ENCODE results near the gene NYAP2.

Gene NYAP2

DNA sequence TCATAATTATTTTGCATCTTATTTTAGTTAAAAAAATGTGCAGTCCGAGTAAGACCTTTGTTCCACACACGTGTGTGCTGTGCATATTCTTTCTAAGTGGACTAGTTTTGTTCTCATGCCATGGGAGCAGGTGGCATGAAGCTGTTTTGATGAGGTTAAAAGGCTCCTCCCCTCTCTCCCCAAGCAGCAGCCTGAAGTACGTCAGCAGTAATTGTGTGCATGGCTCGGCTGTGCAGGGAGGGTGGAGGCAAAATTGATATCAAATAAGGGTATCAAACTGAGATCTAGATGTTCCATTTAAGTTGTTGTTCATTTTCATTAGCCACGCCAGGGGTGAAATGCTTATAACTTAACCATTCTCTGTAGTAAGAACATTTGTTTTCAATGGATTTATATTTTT, at the start of gene NYAP2:
TSS of gene NYAP2 (plus strand) at position 207 of the 400 bp plus-strand sequence. CDS start 9,171 bp downstream, outside the sequence.
- no peak for DNase-seq (ENCODE audit: low spot score)

DNA sequence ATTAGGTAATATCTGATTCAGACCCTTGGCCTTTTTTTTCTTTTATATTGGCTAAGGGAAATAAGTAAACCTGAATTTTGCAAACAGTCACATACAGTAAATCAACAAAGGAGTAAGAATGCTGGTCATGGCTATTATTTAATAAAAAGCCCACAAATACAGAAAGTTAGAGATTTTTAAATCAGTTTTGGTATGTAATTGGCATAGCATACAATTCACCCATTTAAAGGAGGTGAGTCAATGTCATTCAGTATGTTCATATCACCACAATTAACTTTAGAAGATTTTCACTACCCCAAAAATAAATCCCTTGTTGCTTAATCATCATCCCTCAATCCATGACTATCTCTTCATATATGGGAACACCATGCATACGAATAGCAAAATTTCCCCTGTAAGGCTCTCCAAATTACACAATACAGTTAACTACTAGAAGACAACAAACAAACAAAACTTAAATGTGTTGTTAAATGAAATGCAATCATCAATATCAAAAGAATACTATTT, 45.9 kb upstream of the NYAP2 start:
- no peak for DNase-seq (ENCODE audit: low spot score)

DNA sequence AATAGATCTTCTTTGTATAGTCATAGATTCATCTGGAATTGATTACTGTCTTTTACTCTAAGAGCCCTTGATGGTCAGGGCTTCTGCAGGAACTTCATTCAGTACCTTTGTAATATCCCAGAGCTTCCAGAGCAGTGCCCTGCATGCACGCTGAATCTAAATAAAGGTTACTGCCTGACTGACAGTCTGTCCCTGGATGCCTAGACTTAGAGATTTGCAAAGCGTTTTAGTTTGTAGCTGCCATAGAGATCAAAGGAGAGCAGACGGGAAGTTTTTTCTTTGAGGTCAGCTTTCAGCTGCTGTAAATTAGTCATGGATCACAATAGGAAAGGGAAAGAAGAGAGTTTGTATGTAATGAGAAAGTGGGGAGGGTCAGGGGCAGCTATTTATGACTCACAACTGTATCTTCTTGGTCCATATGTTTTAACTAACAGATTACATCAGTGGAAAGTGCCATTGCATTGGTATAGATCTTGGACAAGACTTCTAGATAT, 45.2 kb upstream of the NYAP2 start:
- DNase-seq (ENCODE audit: low spot score), result no peak

GRCh38 chr2:225355788-225356187, 43.7 kb upstream of the NYAP2 start:
- DNase-seq (ENCODE audit: low spot score), result no peak

DNA sequence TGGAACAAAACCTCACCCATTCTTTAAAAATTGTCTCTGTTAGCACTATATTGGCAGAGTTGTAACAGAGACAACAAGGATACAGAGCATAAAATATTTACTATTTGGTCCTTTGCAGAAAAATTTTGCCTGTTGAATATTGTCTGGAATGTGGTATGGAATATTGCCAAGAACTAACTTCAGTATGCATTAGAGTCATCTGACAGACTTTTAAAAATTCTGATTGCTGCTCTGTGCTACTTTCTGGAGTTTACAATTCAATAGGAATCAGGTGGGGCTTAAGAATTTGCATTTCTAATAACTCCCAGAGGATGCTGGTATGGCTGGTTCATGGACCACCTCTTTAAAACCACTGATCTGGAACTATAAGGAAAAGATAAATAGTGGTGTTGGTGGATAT, 32.8 kb upstream of the NYAP2 start:
- DNase-seq (ENCODE audit: low spot score), result no peak

DNA sequence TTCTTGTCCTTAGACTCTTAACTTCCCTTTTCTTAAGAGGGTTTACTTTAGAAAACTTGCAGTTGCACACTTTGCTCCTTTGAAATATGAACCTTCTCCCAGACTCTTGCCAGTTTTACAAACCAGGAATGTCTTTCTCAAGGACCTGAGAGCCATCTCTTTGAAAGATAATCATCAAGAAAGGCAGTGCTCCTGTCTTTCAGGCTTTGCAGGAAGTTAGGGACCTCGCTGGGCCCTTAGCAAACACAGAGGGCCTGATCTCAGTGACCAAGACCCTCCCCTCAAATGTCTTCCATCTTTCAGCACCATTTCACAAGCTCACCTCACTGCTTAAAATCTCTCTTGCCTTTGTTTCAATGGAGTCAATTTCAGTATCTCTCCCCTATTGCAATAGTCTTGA, 32.0 kb upstream of the NYAP2 start:
- DNase-seq (ENCODE audit: low spot score), result no peak

DNA sequence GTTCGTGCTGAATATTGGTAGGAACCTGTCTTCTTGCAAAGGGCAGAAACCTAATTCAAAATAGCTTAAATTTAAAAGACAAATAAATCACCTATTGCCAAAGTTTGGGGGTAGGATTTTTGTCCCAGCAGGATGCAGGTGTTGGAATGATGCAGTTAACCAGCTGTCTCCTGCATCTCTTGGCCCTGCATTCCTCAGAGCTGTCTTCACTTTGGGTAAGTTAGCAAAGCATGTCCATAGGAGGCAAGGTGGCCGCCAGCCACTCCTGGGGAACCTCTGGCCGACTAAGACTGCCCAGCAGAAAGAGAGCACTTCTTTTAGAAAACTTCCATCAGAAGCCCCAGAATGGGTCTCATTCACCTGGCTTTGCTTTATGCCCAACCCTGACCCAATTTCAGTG, 20.5 kb upstream of the NYAP2 start:
- DNase-seq (ENCODE audit: low spot score), result no peak

DNA sequence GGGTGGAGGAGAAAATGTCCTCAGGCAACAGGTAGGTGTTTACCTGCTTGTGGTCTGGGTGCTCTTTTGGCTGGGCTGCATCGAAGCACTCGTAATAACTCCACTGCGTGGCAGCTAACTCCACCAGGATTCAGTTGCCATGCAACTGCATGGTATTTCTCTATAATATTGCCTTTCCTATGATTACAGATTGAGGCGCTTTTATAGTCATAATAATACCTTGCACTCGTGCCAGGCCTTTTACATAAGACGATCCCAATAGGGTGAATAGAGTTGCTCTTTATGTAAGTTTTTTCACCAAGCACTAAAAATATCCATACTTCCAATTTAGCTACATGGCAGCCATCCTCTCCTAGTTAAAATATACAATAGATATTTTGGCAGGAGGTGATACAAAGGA, 19.7 kb upstream of the NYAP2 start:
- DNase-seq (ENCODE audit: low spot score), result no peak

DNA sequence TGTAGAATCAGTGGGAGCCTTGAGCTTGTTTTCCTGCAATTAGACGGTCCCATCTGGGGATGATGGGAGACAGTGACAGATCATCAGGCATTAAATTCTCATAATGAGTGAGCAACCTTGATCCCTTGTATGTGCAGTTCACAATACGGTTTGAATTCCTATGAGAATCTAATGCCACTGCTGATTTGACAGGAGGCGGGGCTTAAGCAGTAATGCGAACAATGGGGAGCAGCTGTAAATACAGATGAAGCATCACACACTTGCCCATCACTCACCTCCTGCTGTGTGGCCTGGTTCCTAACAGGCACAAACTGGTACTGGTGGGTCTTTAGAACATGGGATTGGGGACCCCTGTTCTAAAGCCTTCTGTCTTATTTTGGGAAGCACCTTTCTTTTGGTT, 17.9 kb upstream of the NYAP2 start:
- DNase-seq (ENCODE audit: low spot score), result no peak

DNA sequence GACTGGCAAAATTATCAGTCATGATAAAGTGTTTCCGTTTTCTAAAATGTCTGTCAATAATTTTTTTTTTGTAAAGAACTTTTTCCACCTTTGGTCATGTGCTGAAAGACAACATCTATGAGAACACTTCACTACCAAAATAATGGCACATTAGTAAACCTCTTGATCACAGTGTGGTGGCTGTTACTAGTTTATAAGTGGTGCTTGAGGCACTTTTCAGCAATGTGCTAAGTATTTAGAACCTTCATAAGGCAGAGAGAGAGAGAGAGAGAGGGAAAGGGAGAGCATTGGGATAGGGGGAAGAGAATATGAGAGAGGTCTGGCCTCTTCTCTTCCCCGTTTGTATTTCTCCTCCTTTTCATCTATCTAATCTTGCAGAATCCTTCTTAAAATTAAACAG, 1.1 kb upstream of the NYAP2 start:
- no peak for DNase-seq (ENCODE audit: low spot score)

GRCh38 chr2:225400060-225400511, 576 bp downstream of the NYAP2 start:
- DNase-seq (ENCODE audit: low spot score), result no peak

DNA sequence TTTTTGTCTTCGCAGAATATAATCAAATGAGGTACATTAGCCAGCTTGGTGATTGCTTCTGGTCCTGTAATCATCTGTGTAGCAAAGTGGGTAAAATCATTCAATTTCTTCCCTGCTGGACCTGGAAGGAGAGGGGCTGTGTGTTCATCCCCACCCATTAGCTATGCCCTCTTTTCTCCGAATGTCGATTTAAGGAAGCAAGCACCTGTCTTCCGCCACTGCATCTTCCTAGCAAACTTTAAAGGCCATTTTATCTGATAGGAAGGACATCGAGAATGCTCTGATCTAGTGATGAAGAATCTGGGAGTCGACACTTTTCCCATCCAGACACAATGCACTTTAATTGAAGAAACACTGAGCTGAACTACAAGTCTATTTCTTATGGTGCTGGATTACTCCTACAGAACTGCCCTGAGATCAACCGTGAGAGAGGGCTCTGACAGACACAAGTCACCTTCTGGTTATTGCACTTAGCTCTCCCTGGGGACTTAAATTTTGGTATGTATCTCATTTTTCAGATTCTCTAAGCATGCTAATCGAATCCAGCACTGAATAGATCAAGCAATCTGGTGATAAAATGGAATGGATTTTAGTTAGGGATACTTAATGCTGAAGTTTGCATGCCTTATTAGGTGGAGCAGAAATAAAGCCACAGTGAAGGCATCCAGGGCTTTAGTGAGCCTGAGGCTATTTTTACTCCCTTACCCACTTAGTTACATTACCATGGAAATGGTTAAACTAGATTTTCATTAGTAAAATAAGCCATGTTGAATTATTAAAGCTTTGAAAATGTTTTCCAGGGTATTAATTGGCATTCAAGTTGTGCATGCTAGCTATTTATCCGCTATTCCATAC, 1.3 kb downstream of the NYAP2 start:
- no peak for DNase-seq (ENCODE audit: low spot score)

DNA sequence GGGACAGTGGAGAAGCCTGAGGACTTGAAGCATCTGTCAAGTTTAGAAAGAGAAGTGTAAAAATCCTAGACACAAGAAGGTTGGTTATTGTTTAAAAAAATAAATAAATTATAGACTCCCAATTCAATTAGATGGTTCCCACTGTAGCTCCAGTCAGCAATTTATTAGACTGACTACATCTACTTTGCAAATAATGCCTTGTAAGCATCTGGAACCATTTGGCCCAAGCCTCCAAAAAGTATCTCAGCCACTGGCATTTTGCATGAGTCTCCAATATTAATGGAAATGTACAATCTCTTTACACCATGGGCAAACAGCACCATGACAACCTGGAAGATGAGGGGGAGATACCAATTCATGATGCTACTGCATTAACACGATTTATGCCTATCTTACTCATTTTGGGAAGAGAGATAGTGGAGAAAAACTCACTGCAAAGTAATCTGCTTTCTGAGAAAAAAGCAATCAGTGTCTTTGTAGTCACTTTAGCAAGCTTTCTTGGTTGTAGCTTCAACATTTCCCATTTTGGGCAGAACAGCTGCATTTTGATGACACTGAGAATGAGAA, 2.8 kb downstream of the NYAP2 start:
- DNase-seq (ENCODE audit: low spot score), result no peak

DNA sequence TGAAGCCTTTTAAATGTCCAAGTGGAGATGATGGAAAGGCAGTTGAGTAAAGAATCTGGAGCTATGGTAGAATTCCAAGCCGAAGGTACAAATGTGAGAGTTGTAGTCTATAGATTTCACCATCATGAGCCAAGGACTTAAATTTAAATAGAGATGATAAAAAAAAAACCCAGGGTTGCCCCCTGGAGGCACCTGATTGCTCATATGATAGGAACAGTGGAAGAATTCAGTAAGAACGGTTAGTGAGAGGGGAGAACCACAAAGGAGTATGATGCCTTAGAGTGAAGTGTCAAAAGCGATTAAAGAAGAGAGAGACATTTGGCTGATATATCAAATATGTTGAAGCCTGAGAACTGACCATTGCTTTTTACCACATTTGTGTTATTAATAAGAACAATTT, 11.9 kb downstream of the NYAP2 start:
- no peak for DNase-seq (ENCODE audit: low spot score)

DNA sequence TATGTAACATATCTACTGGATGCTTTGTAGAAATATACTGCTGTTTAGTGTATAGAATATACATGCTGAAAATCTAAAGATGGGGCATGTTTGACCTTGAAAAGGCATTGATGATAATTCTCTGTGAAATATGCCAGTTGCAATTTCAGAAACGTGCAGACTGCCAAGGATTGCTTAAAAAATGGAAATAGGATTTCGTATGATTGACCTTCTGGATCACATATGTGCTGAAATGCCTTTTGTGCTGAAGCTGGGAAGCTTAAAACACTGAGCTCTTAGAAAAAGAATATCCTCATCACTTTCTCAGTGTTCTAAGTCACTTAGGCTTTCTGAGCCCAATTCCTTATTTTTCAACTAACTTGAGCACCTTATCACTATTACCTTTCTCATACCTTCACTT, 14.3 kb downstream of the NYAP2 start:
- DNase-seq (ENCODE audit: low spot score), result no peak

GRCh38 chr2:225414902-225415301, 15.4 kb downstream of the NYAP2 start:
- no peak for DNase-seq (ENCODE audit: low spot score)

DNA sequence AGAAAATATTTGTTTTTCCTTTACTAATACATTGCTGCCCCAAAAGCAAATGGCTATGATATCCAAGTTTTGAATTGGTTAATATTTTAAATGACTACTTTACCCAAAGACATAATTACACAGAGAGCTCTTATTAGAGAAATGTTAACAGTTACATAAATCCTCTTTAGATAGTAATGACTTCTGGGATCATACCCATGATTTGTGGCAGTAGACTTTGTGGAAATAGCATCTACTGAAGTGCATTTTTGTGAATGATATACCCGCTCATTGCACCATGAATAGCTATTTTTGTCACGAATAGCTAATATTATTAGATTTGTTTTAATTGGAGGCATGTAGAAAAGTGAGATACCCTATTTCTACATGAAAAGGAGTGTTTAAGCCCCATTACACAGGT, 15.8 kb downstream of the NYAP2 start:
- DNase-seq (ENCODE audit: low spot score), result no peak

DNA sequence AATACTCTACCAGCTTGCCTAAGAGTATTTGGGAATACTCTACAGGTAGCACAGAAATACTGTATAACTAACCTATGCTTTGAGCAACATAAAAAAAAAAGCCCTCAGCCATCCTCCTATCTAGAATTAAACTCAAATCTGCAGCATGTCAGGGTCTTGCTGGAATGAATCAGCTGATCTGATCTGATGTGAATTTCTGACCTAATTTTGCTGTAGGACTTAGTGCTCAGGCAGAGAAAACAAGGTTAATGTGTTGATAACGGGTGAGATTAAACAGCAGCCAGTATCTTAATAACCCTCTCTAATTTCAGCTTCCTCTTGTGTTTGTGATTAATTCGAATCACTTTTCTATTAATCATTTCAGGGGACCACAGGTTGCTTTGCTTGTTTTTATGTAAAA, 16.3 kb downstream of the NYAP2 start:
- no peak for DNase-seq (ENCODE audit: low spot score)

DNA sequence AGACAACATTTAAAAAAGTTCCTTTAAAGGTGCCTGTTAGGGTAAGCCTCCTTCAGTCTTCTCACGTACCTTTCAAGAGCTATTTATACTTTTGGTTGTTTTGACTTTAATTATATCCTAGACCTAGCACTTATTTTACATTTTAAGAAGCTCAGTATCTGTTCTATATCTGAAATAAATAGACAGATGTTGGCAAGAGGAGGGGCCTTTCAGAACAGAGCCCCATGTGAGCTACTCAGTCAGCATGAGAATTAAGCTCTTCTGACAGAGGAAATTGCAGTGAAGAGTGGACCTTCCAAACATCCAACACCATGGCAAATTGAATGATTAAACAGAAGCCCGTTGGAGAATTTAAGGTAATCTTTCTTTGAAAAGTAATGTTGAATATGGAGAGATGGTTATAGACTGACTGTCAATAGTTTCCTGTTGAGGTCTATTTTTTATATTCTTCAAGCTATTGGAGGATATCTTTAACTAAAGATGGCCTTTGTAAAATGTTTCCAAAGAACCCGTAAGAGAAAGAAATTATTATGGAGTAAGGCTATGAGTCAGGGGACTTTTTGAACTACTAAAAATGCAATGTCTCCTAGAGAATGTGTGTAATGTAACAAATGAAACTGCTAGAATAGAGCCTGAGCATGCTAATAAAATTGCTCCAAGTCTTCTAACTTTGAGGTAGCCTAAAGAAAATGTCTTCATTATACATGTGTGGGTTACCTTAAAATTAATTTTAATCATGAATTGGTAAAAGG, 17.3 kb downstream of the NYAP2 start:
- no peak for DNase-seq (ENCODE audit: low spot score)

DNA sequence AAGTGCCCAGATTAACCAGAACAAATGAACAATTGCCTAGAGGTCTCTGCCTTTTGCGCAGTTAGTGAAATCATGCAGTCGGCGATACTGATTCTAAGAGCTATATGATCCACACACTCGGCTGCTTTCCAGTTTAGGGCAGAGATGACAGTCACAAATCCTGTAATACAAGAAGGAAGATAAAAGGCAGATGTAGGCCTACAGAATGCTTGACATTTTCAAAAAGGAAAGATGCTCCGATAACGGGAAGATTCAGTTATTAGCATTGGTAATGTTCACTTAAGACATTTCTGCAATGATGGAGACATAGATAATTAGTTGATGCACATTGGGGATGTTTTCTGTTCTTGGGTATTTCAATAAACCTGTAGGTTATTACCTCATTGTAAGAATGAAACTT, 19.5 kb downstream of the NYAP2 start:
- no peak for DNase-seq (ENCODE audit: low spot score)

GRCh38 chr2:225422145-225422544, 22.6 kb downstream of the NYAP2 start:
- no peak for DNase-seq (ENCODE audit: low spot score)

GRCh38 chr2:225425284-225425683, 25.8 kb downstream of the NYAP2 start:
- DNase-seq (ENCODE audit: low spot score), result no peak

DNA sequence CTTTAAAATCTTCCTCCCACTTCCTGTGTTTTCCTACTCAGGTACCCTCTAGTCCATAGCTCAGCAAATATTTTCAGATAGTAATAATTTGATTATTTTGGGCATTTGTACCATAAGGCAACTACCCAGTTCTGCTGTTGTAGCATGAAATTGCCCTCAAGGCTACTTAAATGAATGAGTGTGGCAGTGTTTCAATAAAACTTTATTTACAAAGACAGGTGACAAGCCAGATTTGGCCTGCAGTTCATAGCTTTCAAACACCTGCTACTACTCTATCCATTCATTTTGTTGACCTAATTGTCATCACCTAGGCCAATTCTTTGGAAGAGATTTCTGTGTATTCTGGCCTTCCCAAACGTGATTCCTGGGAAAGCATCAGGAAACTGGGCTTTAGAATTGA, 28.9 kb downstream of the NYAP2 start:
- DNase-seq (ENCODE audit: low spot score), result no peak
